Measurements from ENCODE around the gene LGALS4. TPM values are rescaled to one million over a fixed set of nuclear protein-coding genes. Genes with fewer than 3 reads are reported as not detected.

LGALS4 gene
- polyA plus RNA-seq, 1 of the 3 experiments (the other 2 are of a cell fraction), result 0.21 TPM

- Histone ChIP-seq H3K4me3 (ENCODE audit: low read depth in 2 of 2, low read length in 1 of 2) (no peak overlapping the region), H3K9me2 (no peaks in the 10 kb centered on the region), H3K4me1 (ENCODE audit: control insufficient read depth in 1 of 2, insufficient read depth in 2 of 2, low read depth in 1 of 2, low read length in 1 of 2) (no peaks in the 10 kb centered on the region), H3K9me3 (no peaks in the 10 kb centered on the region), H4K20me1 (ENCODE audit: insufficient read depth) (no peaks in the 10 kb centered on the region), H2AFZ (ENCODE audit: low read depth) (no peak overlapping the region), H3K36me3 (replicated peaks in 1 of 2; ENCODE audit: control insufficient read depth in 1 of 2, insufficient read depth in 2 of 2, low read length in 1 of 2) (peaks cover 8 to 10% of the 10 kb centered on the region in 2 experiments), H3K9ac (no peak overlapping the region), H3K27me3 (ENCODE audit: insufficient read depth) (no peaks in the 10 kb centered on the region), H3K79me2 (ENCODE audit: insufficient read depth) (no peaks in the 10 kb centered on the region), H3F3A (replicated peaks; ENCODE audit: insufficient read depth) (no peaks in the 10 kb centered on the region), H3K27ac (ENCODE audit: low read depth in 2 of 2, low read length in 1 of 2) (no peak overlapping the region), H3K4me2 (no peak overlapping the region)
- 95% methylated on average over 13 of the region's 13 CpGs for WGBS (ENCODE audit: low lambda C conversion rate)
- ChIA-PET POLR2A (no interaction called here), CTCF (no interaction called here)
- DNase-seq, result peak; percentile 37
- TF ChIP-seq TCF12 (IDR thresholded peaks at IDR 0.05) (no peak), RFX5 (IDR thresholded peaks at IDR 0.05; ENCODE audit: low read length) (no peak), EP300 (IDR thresholded peaks at IDR 0.05; ENCODE audit: borderline replicate concordance in 1 of 2, low read depth in 1 of 2, low read length in 1 of 2) (no peak), MEF2A (IDR thresholded peaks at IDR 0.05; ENCODE audit: borderline replicate concordance, low read depth) (no peak), SIN3A (IDR thresholded peaks at IDR 0.05; ENCODE audit: borderline replicate concordance, low read depth, low read length) (no peak), RCOR1 (IDR thresholded peaks at IDR 0.05; ENCODE audit: low read length) (no peak), IRF3 (IDR thresholded peaks at IDR 0.05; ENCODE audit: low read depth, low read length) (no peak), ZBTB33 (IDR thresholded peaks at IDR 0.05; ENCODE audit: borderline replicate concordance, low read depth) (no peak), YY1 (IDR thresholded peaks at IDR 0.05; ENCODE audit: low read depth) (no peak)
Observed at GRCh38 chr19:38819231-38819920, 6.6 kb upstream of the LGALS4 start.

DNA sequence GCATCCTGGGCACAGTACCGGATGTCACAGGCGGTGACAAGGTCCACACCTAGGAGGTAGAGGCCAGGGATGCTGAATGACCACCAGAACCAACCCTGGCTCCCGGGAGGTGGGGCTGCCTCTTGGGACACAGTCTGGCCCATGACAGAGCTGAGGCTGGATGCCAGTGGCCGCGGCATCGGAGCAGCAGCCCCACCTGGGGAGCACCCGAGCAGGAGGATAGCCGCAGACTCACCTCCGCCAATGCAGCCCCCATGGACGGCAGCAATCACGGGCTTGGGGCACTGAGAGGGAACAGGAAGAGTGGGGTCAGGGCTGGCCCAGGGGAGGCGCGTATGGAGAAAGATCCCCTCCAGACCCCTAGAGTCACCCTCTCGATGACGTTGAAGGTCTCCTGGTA lies 4.3 kb upstream of the LGALS4 start:
- Histone ChIP-seq H3K4me2 (no peak overlapping the region), H3K79me2 (ENCODE audit: insufficient read depth) (no peaks in the 10 kb centered on the region), H3K27ac (ENCODE audit: low read depth in 2 of 2, low read length in 1 of 2) (no peak overlapping the region), H3K4me3 (ENCODE audit: low read depth in 2 of 2, low read length in 1 of 2) (no peak overlapping the region), H3K9ac (no peak overlapping the region), H4K20me1 (ENCODE audit: insufficient read depth) (no peaks in the 10 kb centered on the region), H3K36me3 (replicated peaks in 1 of 2; ENCODE audit: control insufficient read depth in 1 of 2, insufficient read depth in 2 of 2, low read length in 1 of 2) (peaks cover 0 to 10% of the 10 kb centered on the region in 2 experiments), H3K27me3 (ENCODE audit: insufficient read depth) (no peaks in the 10 kb centered on the region), H3K4me1 (ENCODE audit: control insufficient read depth in 1 of 2, insufficient read depth in 2 of 2, low read depth in 1 of 2, low read length in 1 of 2) (no peaks in the 10 kb centered on the region), H3K9me2 (no peaks in the 10 kb centered on the region), H3F3A (replicated peaks; ENCODE audit: insufficient read depth) (no peaks in the 10 kb centered on the region), H2AFZ (ENCODE audit: low read depth) (no peak overlapping the region), H3K9me3 (no peaks in the 10 kb centered on the region)
- CTCF ChIA-PET, result no interaction called here
- DNase-seq, result no peak
- TF ChIP-seq SIN3A (IDR thresholded peaks at IDR 0.05; ENCODE audit: borderline replicate concordance, low read depth, low read length), result no peak
- TF ChIP-seq RFX5 (IDR thresholded peaks at IDR 0.05; ENCODE audit: low read length), result no peak
- TF ChIP-seq POLR2AphosphoS5 (IDR thresholded peaks at IDR 0.05; ENCODE audit: low read depth, low read length), result no peak
- TF ChIP-seq, protein P1, sequence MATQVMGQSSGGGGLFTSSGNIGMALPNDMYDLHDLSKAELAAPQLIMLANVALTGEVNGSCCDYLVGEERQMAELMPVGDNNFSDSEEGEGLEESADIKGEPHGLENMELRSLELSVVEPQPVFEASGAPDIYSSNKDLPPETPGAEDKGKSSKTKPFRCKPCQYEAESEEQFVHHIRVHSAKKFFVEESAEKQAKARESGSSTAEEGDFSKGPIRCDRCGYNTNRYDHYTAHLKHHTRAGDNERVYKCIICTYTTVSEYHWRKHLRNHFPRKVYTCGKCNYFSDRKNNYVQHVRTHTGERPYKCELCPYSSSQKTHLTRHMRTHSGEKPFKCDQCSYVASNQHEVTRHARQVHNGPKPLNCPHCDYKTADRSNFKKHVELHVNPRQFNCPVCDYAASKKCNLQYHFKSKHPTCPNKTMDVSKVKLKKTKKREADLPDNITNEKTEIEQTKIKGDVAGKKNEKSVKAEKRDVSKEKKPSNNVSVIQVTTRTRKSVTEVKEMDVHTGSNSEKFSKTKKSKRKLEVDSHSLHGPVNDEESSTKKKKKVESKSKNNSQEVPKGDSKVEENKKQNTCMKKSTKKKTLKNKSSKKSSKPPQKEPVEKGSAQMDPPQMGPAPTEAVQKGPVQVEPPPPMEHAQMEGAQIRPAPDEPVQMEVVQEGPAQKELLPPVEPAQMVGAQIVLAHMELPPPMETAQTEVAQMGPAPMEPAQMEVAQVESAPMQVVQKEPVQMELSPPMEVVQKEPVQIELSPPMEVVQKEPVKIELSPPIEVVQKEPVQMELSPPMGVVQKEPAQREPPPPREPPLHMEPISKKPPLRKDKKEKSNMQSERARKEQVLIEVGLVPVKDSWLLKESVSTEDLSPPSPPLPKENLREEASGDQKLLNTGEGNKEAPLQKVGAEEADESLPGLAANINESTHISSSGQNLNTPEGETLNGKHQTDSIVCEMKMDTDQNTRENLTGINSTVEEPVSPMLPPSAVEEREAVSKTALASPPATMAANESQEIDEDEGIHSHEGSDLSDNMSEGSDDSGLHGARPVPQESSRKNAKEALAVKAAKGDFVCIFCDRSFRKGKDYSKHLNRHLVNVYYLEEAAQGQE (IDR thresholded peaks at IDR 0.05; ENCODE audit: low read depth, low read length), result no peak
- no peak for TF ChIP-seq MXI1 (IDR thresholded peaks at IDR 0.05; ENCODE audit: low read depth, low read length)
- no peak for TF ChIP-seq TAF1 (IDR thresholded peaks at IDR 0.05; ENCODE audit: borderline replicate concordance, low read depth, low read length)
- no peak for TF ChIP-seq CTCF (IDR thresholded peaks at IDR 0.05)
- POLR2A ChIA-PET, result no interaction called here
- WGBS (ENCODE audit: low lambda C conversion rate), result 92% methylated on average over 12 of the region's 15 CpGs
